Measurements from ENCODE around the gene MOSPD3. TPM values are rescaled to one million over a fixed set of nuclear protein-coding genes. Genes with fewer than 3 reads are reported as not detected.

MOSPD3 gene
- total and polyA plus RNA-seq, 8 donors = 4.0 to 30.7 (median 20.4) TPM; not detected in 1

GRCh38 chr7:100574362-100575205 is 37.8 kb upstream of the MOSPD3 start:
- no peak for DNase-seq
- Histone ChIP-seq H3K4me1 (peaks cover 12 to 22% (median 18%) of the 10 kb centered on the region in 4 donors), H3K27me3 (peaks cover 0 to 21% (median 8%) of the 10 kb centered on the region in 3 donors), H3K4me3 (no peak overlapping the region), H3K27ac (no peak overlapping the region), H3K9me3 (no peaks in the 10 kb centered on the region), H3K36me3 (peaks cover 51 to 75% (median 71%) of the 10 kb centered on the region in 4 donors)
- WGBS, 5 donors = 91 to 93% (median 93%) methylated on average over 43 to 44 of the region's 44 CpGs
- intact Hi-C loops (cut with DNase I; ENCODE audit: low total_unique reads) = no loop called here
- TF ChIP-seq EP300 (IDR thresholded peaks at IDR 0.05) (no peak), CTCF (IDR thresholded peaks at IDR 0.05) (no peak), POLR2AphosphoS5 (IDR thresholded peaks at IDR 0.05) (no peak), POLR2A (IDR thresholded peaks at IDR 0.05) (no peak)

GRCh38 chr7:100575206-100575631 is 37.1 kb upstream of the MOSPD3 start:
- Histone ChIP-seq H3K27me3 (peaks cover 0 to 16% (median 2%) of the 10 kb centered on the region in 3 donors), H3K27ac (no peak overlapping the region), H3K36me3 (peaks cover 57 to 81% (median 78%) of the 10 kb centered on the region in 4 donors), H3K9me3 (no peaks in the 10 kb centered on the region), H3K4me3 (no peak overlapping the region), H3K4me1 (peaks cover 6 to 16% (median 12%) of the 10 kb centered on the region in 4 donors)
- TF ChIP-seq EP300 (IDR thresholded peaks at IDR 0.05) = no peak
- no peak for TF ChIP-seq POLR2A (IDR thresholded peaks at IDR 0.05)
- no peak for TF ChIP-seq CTCF (IDR thresholded peaks at IDR 0.05)
- no peak for TF ChIP-seq POLR2AphosphoS5 (IDR thresholded peaks at IDR 0.05)
- intact Hi-C loops (cut with DNase I; ENCODE audit: low total_unique reads) = no loop called here
- peak in 1 of 2 donors; percentile 43 for DNase-seq
- 55 to 82% (median 81%) methylated on average over 10 to 14 of the region's 14 CpGs for WGBS, 5 donors

GRCh38 chr7:100575746-100576383 is 36.5 kb upstream of the MOSPD3 start:
- TF ChIP-seq POLR2AphosphoS5 (IDR thresholded peaks at IDR 0.05) = no peak
- TF ChIP-seq POLR2A (IDR thresholded peaks at IDR 0.05) = no peak
- TF ChIP-seq CTCF (IDR thresholded peaks at IDR 0.05) = no peak
- TF ChIP-seq EP300 (IDR thresholded peaks at IDR 0.05) = no peak
- no peak for DNase-seq
- Histone ChIP-seq H3K36me3 (peaks cover 59 to 86% (median 84%) of the 10 kb centered on the region in 4 donors), H3K27ac (no peak overlapping the region), H3K4me1 (peaks cover 0 to 11% (median 5%) of the 10 kb centered on the region in 4 donors), H3K9me3 (no peaks in the 10 kb centered on the region), H3K4me3 (no peak overlapping the region), H3K27me3 (peaks cover 0 to 12% (median 0%) of the 10 kb centered on the region in 3 donors)
- intact Hi-C loops (cut with DNase I; ENCODE audit: low total_unique reads) = no loop called here
- WGBS, 5 donors = 83 to 96% (median 91%) methylated on average over 11 to 17 of the region's 17 CpGs

- peaks cover 0 to 5% (median 2%) of the 10 kb centered on the region in 4 donors for H3K4me1 ChIP-seq
- H3K36me3 ChIP-seq = peaks cover 66 to 92% (median 90%) of the 10 kb centered on the region in 4 donors
- no peaks in the 10 kb centered on the region for H3K9me3 ChIP-seq
- 90 to 96% (median 95%) methylated on average over 11 to 13 of the region's 13 CpGs for WGBS, 5 donors
- H3K27me3 ChIP-seq = peaks cover 0 to 7% (median 0%) of the 10 kb centered on the region in 3 donors
- intact Hi-C loops (cut with DNase I; ENCODE audit: low total_unique reads) = no loop called here
- DNase-seq = no peak
- H3K27ac ChIP-seq = no peak overlapping the region
- no peak overlapping the region for H3K4me3 ChIP-seq
- TF ChIP-seq POLR2AphosphoS5 (IDR thresholded peaks at IDR 0.05) (no peak), CTCF (IDR thresholded peaks at IDR 0.05) (no peak), POLR2A (IDR thresholded peaks at IDR 0.05) (no peak), EP300 (IDR thresholded peaks at IDR 0.05) (no peak)
These were observed 35.9 kb upstream of the MOSPD3 start for GRCh38 chr7:100576384-100576993.

Measured in stomach (tissue), 9 donors.